ENCODE data around the gene LRP1-AS.
"Not testable (repeated sequence)": the region's sequence is repeated elsewhere in the genome, so short reads cannot be mapped to it uniquely, and the experiment has no call there.

LRP1-AS gene

DNA sequence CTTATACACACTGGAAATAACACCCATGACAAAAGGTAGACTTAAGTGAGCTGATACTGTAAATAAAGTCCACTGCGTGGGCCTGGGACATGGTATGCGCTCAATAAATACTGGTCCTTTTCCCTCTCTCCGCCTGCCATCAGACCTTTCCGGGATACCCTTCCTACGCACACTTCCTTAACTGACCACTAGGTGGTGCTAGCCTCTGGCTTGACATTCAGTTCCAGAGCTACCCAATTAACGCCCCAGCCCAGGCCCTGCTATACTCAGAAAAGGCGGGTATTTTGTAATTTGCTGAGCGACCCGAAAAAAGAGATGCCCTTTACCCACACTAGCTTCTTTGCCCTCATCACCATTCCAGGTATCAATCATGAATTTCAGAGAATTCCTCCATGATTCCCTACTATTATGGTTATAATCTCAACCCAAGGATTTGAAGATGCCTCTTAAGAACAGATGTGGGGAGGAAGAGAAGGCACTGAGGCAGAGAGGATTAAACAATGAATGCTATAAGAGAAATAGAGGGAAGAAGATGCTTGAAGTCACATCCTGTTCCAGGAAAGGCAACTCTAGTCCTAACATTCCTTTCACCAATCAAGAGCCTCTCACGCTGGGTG is 23.1 kb downstream of the LRP1-AS start:
- Histone ChIP-seq H3K4me1 (ENCODE audit: control insufficient read depth, low read depth, low read length) (peaks cover 8% of the 10 kb centered on the region), H3K27me3 (ENCODE audit: control insufficient read depth, insufficient read depth, low read length) (no peaks in the 10 kb centered on the region), H3K9ac (ENCODE audit: low read length) (no peak overlapping the region)

GRCh38 chr12:57123813-57124212 is 23.6 kb downstream of the LRP1-AS start:
- no peak overlapping the region for H3K27ac ChIP-seq (ENCODE audit: low read length)
- no peaks in the 10 kb centered on the region for H3K9me3 ChIP-seq (ENCODE audit: control insufficient read depth, low read depth, low read length)

More for the DNA sequence above, 23.1 kb downstream of the LRP1-AS start:
- Histone ChIP-seq H3K36me3 (ENCODE audit: control insufficient read depth, low read depth, low read length) (no peaks in the 10 kb centered on the region), H3K9me3 (ENCODE audit: control insufficient read depth, low read depth, low read length) (no peaks in the 10 kb centered on the region), H3K27ac (ENCODE audit: low read length) (no peak overlapping the region), H3K4me3 (ENCODE audit: low read length) (no peak overlapping the region)

GRCh38 chr12:57120718-57121117 is 26.7 kb downstream of the LRP1-AS start:
- not testable (repeated sequence) for H3K27me3 ChIP-seq (ENCODE audit: control insufficient read depth, insufficient read depth, low read length)

More at GRCh38 chr12:57123813-57124212, 23.6 kb downstream of the LRP1-AS start:
- Histone ChIP-seq H3K9ac (ENCODE audit: low read length) (no peak overlapping the region), H3K4me1 (ENCODE audit: control insufficient read depth, low read depth, low read length) (peaks cover 8% of the 10 kb centered on the region), H3K27me3 (ENCODE audit: control insufficient read depth, insufficient read depth, low read length) (no peaks in the 10 kb centered on the region), H3K36me3 (ENCODE audit: control insufficient read depth, low read depth, low read length) (no peaks in the 10 kb centered on the region), H3K4me3 (ENCODE audit: low read length) (no peak overlapping the region)

GRCh38 chr12:57119294-57120085 is 27.9 kb downstream of the LRP1-AS start:
- H3K4me1 ChIP-seq (ENCODE audit: control insufficient read depth, low read depth, low read length), result no peaks in the 10 kb centered on the region
- H3K9ac ChIP-seq (ENCODE audit: low read length), result no peak overlapping the region
- H3K9me3 ChIP-seq (ENCODE audit: control insufficient read depth, low read depth, low read length), result no peaks in the 10 kb centered on the region
- H3K36me3 ChIP-seq (ENCODE audit: control insufficient read depth, low read depth, low read length), result no peaks in the 10 kb centered on the region
- H3K27me3 ChIP-seq (ENCODE audit: control insufficient read depth, insufficient read depth, low read length), result no peaks in the 10 kb centered on the region
- no peak overlapping the region for H3K27ac ChIP-seq (ENCODE audit: low read length)
- no peak overlapping the region for H3K4me3 ChIP-seq (ENCODE audit: low read length)

More at GRCh38 chr12:57120718-57121117, 26.7 kb downstream of the LRP1-AS start:
- not testable (repeated sequence) for H3K4me3 ChIP-seq (ENCODE audit: low read length); H3K4me1 ChIP-seq (ENCODE audit: control insufficient read depth, low read depth, low read length); H3K36me3 ChIP-seq (ENCODE audit: control insufficient read depth, low read depth, low read length); H3K9me3 ChIP-seq (ENCODE audit: control insufficient read depth, low read depth, low read length); H3K27ac ChIP-seq (ENCODE audit: low read length); H3K9ac ChIP-seq (ENCODE audit: low read length)

GRCh38 chr12:57118711-57119271 is 28.6 kb downstream of the LRP1-AS start:
- no peak overlapping the region for H3K9ac ChIP-seq (ENCODE audit: low read length)
- no peak overlapping the region for H3K4me3 ChIP-seq (ENCODE audit: low read length)
- no peak overlapping the region for H3K27ac ChIP-seq (ENCODE audit: low read length)
- H3K9me3 ChIP-seq (ENCODE audit: control insufficient read depth, low read depth, low read length), result no peaks in the 10 kb centered on the region
- no peaks in the 10 kb centered on the region for H3K27me3 ChIP-seq (ENCODE audit: control insufficient read depth, insufficient read depth, low read length)
- H3K4me1 ChIP-seq (ENCODE audit: control insufficient read depth, low read depth, low read length), result no peaks in the 10 kb centered on the region
- no peaks in the 10 kb centered on the region for H3K36me3 ChIP-seq (ENCODE audit: control insufficient read depth, low read depth, low read length)

DNA sequence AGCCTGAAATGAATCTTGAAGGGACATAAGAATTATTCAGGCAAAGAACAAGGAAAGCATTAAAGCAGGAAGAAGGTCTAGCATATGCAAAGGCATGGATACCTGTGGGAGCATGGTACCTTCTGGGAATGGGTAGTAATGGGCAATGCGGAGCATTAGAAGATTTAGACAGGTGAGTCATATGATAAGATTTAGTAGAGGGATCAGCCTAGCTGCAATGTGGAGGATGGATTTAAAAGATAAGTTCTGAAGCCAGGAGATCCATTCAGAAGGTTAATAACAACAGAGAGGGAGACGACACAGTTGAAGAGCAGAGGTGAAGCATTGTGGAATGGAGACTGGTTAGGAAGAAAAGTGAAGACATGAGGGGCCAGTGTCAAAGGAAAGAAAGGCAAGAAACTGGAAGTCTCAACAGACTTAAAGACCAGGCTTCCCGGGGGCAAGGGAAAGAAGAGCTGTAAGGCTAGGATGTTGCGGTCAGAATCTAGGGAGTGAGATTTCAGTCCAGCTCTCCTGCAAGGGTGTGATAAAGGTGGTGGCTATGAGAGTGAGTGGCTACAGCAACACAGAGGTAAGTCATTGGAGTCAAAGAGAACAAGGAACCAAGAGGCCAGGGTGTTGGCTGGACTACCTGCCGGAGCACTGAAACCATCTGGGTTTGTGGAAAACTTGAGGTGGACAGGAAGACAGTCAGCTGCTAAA is 30.7 kb downstream of the LRP1-AS start:
- no peaks in the 10 kb centered on the region for H3K9me3 ChIP-seq (ENCODE audit: control insufficient read depth, low read depth, low read length)
- H3K27ac ChIP-seq (ENCODE audit: low read length), result no peak overlapping the region
- no peaks in the 10 kb centered on the region for H3K27me3 ChIP-seq (ENCODE audit: control insufficient read depth, insufficient read depth, low read length)
- peaks cover 3% of the 10 kb centered on the region for H3K4me1 ChIP-seq (ENCODE audit: control insufficient read depth, low read depth, low read length)
- no peak overlapping the region for H3K4me3 ChIP-seq (ENCODE audit: low read length)
- H3K9ac ChIP-seq (ENCODE audit: low read length), result no peak overlapping the region
- no peaks in the 10 kb centered on the region for H3K36me3 ChIP-seq (ENCODE audit: control insufficient read depth, low read depth, low read length)

DNA sequence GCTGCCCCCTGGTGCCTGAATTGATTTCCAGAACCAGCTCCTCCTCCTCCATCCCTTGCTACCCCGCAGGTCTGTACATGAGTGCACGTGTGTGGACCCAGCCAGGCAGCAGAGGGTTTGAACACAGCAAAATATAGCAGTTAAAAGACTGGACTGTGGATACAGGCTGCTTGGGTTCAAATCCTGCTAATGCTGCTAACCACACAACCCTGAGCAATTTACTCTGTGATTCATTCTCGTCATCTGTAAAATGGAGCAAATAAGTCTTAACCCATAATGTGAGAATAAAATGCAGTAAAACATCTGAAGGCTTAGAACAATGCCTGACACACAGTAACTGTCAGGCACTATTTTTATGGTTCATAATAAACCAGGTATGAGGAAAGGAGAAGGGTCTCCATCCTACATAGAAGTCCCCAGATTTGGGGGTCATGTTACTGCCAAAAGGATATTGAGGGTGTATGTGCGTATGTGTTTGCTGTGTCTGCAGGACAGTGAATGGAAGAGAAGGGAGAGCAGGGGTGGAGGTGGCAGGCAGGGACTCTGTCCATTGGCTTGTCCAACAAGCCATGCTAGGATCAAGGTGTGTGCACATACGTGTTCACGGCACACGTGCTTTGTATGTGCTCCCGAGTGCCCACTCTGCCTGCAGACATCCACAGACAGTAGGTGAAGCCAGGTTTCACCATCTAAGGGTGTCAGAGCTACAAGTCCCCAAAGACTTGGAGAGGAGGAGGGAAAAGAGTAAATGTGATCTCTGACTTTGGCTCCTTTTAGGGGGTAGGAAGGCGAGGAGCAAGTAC is 34.7 kb downstream of the LRP1-AS start:
- Histone ChIP-seq H3K27me3 (ENCODE audit: control insufficient read depth, insufficient read depth, low read length) (no peaks in the 10 kb centered on the region), H3K9ac (ENCODE audit: low read length) (no peak overlapping the region), H3K9me3 (ENCODE audit: control insufficient read depth, low read depth, low read length) (no peaks in the 10 kb centered on the region), H3K27ac (ENCODE audit: low read length) (no peak overlapping the region), H3K4me1 (ENCODE audit: control insufficient read depth, low read depth, low read length) (peaks cover 24% of the 10 kb centered on the region), H3K36me3 (ENCODE audit: control insufficient read depth, low read depth, low read length) (no peaks in the 10 kb centered on the region), H3K4me3 (ENCODE audit: low read length) (no peak overlapping the region)

- Histone ChIP-seq H3K36me3 (ENCODE audit: control insufficient read depth, low read depth, low read length) (peaks cover 9% of the 10 kb centered on the region), H3K9me3 (ENCODE audit: control insufficient read depth, low read depth, low read length) (no peaks in the 10 kb centered on the region), H3K27ac (ENCODE audit: low read length) (peak within 1 kb of the TSS; percentile 82), H3K9ac (ENCODE audit: low read length) (peak within 1 kb of the TSS; percentile 72), H3K4me1 (ENCODE audit: control insufficient read depth, low read depth, low read length) (peaks cover 24% of the 10 kb centered on the region), H3K4me3 (ENCODE audit: low read length) (peak within 1 kb of the TSS; percentile 57), H3K27me3 (ENCODE audit: control insufficient read depth, insufficient read depth, low read length) (no peaks in the 10 kb centered on the region)
These were observed 36.2 kb downstream of the LRP1-AS start, which contains the start of gene STAT6 for GRCh38 chr12:57111031-57111734. Gene STAT6 (minus strand): TSS chr12:57111362. CDS start chr12:57108278, 3,084 bp downstream.

DNA sequence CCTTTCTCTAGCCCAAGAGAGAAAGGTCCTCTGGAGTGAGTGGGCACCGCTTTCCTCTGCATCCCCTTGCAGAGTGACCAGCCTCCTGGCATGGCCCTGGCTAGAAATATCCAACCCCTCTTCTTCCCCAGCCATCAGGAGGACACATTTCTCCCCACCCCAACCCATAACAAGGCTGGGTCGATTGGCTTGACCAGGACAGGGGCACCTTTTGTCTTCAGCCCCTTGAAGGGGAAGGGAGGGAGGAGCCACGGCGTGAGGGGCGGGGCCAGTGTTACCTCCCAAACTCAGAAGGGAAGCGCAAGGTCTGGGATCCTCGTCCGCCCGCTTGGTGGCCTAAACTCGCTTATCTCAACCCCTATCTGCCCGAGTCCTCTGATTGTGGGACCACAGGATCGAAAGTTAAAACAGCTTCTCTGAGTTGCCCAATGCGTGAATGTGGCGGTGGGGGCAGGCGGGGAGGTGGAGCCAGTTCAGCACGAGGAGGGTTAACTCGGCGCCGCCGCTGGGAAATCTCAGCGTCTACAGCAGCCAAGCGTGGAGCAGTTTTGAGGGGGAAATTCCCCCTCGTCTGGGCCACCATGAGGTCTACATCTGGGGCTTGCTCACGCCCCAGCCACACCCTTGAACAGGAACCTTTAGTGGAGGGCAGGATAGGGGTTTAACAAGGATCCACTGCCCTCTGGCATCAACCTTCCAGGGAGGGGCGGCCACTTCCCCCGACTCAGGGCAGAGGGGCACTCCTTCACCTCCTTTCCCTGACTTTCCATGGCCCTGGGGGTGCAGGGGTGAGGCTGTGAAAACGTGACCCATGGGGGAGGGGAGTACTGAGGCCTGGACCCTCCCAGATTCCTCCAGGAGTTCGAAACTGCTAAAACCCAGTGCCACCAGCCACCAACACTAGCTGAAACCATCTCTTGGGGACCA is 37.1 kb downstream of the LRP1-AS start:
- peaks cover 14% of the 10 kb centered on the region for H3K36me3 ChIP-seq (ENCODE audit: control insufficient read depth, low read depth, low read length)
- H3K27ac ChIP-seq (ENCODE audit: low read length), result peak overlapping the region; percentile 82

More for the DNA sequence above, 37.1 kb downstream of the LRP1-AS start:
- Histone ChIP-seq H3K9me3 (ENCODE audit: control insufficient read depth, low read depth, low read length) (no peaks in the 10 kb centered on the region), H3K27me3 (ENCODE audit: control insufficient read depth, insufficient read depth, low read length) (no peaks in the 10 kb centered on the region), H3K9ac (ENCODE audit: low read length) (peak overlapping the region; percentile 72), H3K4me3 (ENCODE audit: low read length) (peak overlapping the region; percentile 57), H3K4me1 (ENCODE audit: control insufficient read depth, low read depth, low read length) (peaks cover 24% of the 10 kb centered on the region)

Data from iPS-18a (cell line).